ENCODE results near the gene SELPLG. TPM values are rescaled to one million over a fixed set of nuclear protein-coding genes. Genes with fewer than 3 reads are reported as not detected.
A peak's percentile ranks its signal among the peaks of the same experiment; 100 is the strongest.
"Not testable (repeated sequence)": the region's sequence is repeated elsewhere in the genome, so short reads cannot be mapped to it uniquely, and the experiment has no call there.

SELPLG gene
- total RNA-seq, 1 donor from 2014 or later: 0.34 TPM

DNA sequence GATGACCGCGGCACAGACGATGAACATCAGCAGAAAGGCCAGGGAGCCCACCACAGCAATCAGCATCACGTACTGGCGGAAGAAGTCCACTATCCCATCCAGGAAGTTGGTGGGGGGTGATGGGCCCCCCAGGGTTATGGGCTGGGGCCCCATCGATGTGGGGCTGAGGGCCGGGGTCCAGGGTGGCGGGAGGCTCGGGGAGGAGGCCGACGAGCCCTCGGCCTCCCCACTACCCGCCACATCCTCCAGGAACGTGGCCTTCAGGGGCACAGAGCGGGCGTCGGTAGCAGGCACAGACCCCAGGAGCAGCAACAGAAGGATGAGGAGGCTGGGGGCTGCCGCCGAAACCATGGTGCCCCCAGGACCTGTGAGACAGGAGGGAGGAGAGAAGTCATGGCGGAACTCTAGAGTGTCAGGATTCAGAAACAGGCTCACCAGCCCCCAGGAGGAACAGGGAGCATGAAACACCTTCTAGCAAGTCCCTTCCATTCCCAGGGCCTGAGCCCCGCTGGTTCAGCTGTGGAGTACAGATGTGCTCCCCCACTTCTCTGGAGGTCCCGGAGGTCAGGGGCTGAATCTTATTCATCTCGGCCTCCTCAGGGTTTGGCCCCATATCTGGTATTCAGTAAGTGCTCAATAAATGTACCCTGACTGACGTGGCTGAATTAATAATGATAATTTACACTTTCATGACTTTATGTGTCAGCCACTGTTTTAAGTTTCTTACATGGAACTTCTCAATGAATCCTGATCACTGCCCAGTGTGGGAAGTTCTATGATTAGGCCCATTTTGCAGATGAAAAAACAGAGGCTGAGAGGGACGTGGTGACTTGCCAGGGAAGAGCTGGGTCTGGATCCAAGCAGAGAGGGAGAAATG, 41.4 kb downstream of the SELPLG start:
- H3K27ac Mint-ChIP-seq (ENCODE audit: unreplicated experiment): no peak overlapping the region
- DNase-seq: no peak
- no peaks in the 10 kb centered on the region for H3K9me3 Mint-ChIP-seq (ENCODE audit: unreplicated experiment)
- peaks cover 11% of the 10 kb centered on the region for H3K4me1 Mint-ChIP-seq (ENCODE audit: low read depth, unreplicated experiment)
- TF ChIP-seq, protein P1, sequence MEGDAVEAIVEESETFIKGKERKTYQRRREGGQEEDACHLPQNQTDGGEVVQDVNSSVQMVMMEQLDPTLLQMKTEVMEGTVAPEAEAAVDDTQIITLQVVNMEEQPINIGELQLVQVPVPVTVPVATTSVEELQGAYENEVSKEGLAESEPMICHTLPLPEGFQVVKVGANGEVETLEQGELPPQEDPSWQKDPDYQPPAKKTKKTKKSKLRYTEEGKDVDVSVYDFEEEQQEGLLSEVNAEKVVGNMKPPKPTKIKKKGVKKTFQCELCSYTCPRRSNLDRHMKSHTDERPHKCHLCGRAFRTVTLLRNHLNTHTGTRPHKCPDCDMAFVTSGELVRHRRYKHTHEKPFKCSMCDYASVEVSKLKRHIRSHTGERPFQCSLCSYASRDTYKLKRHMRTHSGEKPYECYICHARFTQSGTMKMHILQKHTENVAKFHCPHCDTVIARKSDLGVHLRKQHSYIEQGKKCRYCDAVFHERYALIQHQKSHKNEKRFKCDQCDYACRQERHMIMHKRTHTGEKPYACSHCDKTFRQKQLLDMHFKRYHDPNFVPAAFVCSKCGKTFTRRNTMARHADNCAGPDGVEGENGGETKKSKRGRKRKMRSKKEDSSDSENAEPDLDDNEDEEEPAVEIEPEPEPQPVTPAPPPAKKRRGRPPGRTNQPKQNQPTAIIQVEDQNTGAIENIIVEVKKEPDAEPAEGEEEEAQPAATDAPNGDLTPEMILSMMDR (IDR thresholded peaks at IDR 0.05; ENCODE audit: partially characterized antibody, unreplicated experiment): no peak
- no peak overlapping the region for H3K4me3 Mint-ChIP-seq (ENCODE audit: unreplicated experiment)
- peaks cover 2% of the 10 kb centered on the region for H3K27me3 Mint-ChIP-seq (ENCODE audit: unreplicated experiment)
- no peaks in the 10 kb centered on the region for H3K36me3 Mint-ChIP-seq (ENCODE audit: unreplicated experiment)

DNA sequence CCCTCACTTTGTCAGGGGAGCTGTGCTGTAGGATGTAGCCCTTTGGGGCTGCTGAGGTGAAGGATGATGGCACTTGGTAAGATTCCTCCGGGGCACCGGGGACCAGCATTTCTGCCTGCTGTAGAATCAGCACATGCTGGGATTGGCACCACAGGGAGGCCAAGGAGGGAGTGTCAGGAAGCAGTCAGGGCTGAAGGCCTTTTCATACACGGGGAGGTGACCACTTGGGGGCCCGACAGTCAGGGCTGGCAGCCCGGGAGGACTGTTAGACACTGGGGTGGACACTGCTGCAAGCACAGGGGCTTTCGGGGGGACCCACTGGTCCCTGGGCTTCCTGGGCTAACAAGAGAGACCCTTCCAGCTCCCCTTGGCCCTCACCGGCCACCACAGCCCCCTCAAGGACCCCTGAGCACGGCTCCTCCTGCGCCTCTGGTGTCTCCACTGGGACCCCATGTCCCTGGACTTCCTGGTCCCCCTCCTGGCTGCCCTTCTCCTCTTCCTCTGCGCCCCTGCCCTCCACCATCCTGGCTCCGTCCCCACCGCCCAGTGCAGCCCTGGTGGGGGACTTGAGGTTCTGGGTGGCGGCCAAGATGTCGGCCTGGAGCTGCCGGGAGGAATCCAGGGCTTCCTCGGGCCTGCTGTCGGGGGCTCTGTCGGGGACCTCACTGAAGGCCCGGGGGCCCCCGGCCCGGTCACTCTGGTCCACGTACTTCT, 42.3 kb downstream of the SELPLG start:
- TF ChIP-seq, protein P1 (IDR thresholded peaks at IDR 0.05; ENCODE audit: partially characterized antibody, unreplicated experiment): no peak
- H3K4me1 Mint-ChIP-seq (ENCODE audit: low read depth, unreplicated experiment): peaks cover 11% of the 10 kb centered on the region
- H3K27ac Mint-ChIP-seq (ENCODE audit: unreplicated experiment): no peak overlapping the region
- H3K4me3 Mint-ChIP-seq (ENCODE audit: unreplicated experiment): no peak overlapping the region
- DNase-seq: no peak
- H3K9me3 Mint-ChIP-seq (ENCODE audit: unreplicated experiment): peaks cover 1% of the 10 kb centered on the region
- H3K27me3 Mint-ChIP-seq (ENCODE audit: unreplicated experiment): peaks cover 2% of the 10 kb centered on the region
- H3K36me3 Mint-ChIP-seq (ENCODE audit: unreplicated experiment): no peaks in the 10 kb centered on the region

DNA sequence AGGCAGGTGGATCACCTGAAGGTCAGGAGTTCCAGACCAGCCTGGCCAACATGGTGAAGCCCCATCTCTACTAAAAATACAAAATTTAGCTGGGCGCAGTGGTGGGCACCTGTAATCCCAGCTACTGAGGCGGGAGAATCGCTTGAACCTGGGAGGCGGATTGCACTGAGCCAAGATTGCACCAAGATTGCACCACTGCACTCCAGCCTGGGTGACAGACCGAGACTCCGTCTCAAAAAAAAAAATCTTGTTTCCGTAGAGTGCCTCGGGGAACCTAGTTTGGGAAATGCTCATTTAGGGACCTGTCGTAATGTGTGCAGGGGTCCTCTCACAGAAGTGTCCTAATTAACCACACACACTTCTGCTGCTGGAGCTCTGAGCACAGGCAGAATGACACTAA, 43.2 kb downstream of the SELPLG start:
- not testable (repeated sequence) for H3K9me3 Mint-ChIP-seq (ENCODE audit: unreplicated experiment); H3K27ac Mint-ChIP-seq (ENCODE audit: unreplicated experiment); H3K27me3 Mint-ChIP-seq (ENCODE audit: unreplicated experiment); H3K4me3 Mint-ChIP-seq (ENCODE audit: unreplicated experiment); H3K36me3 Mint-ChIP-seq (ENCODE audit: unreplicated experiment); DNase-seq
- peaks cover 11% of the 10 kb centered on the region for H3K4me1 Mint-ChIP-seq (ENCODE audit: low read depth, unreplicated experiment)

DNA sequence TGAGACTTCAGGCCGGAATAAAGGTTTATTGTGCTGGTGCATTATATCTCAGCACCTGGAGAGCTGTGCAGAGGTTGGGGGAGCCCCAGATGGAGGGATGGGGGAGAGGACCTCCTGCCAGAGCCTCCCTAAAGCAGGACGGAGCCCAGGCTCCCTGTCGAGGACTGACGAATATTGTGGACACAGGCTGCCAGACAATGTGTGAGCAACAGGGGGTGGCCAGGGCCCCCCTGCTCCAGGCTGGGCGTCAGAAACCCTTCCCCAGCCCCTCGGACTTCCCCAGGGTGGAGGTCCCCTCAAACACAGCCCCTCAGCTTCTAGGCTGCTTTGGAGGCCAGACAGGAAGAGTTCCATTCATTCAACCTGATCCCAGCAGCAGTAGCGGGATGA, 43.9 kb downstream of the SELPLG start:
- Mint-ChIP-seq H3K4me3 (ENCODE audit: unreplicated experiment) (no peak overlapping the region), H3K9me3 (ENCODE audit: unreplicated experiment) (peaks cover 2% of the 10 kb centered on the region), H3K27ac (ENCODE audit: unreplicated experiment) (no peak overlapping the region), H3K4me1 (ENCODE audit: low read depth, unreplicated experiment) (peaks cover 12% of the 10 kb centered on the region), H3K36me3 (ENCODE audit: unreplicated experiment) (no peaks in the 10 kb centered on the region), H3K27me3 (ENCODE audit: unreplicated experiment) (peaks cover 3% of the 10 kb centered on the region)
- no peak for DNase-seq
- TF ChIP-seq, protein P1 (IDR thresholded peaks at IDR 0.05; ENCODE audit: partially characterized antibody, unreplicated experiment): no peak

DNA sequence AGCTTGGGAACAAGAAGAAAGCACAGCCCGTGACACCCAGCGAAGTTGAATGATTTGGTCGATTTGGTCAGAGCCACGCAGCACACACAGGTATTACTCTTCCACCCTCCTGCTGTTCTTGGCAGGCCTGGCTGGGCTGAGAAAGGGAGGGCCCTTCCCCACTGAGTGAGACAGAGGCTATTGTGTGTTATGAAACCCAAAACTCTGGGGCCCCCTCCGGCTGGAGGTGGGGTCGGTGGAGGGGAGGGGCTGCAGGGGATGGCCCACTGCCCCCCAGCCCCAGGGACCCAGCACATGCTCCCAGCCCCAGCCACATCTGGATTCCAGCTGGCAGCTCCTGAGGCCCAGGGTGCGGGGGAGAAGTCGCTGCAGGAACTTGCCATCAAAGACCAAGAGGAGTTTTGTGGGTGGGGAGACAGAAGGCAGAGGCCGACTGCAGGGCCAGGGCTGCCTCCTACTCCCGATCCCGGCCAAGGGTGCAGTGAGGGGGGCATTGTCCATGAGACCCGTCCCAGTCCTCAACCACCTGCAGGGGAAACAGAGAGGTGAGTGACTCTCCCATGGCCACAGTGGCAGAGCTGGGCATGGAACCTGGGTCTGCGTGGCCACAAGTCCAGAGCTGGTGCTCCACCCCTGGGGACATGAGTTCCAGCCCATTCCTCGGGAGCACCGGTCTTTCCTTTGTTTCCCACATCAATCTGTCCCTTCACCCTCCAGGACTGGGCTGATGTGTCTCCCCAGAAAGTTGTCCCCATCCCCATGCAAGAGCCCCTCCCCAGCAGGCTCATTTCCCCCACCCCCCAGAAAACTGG, 44.5 kb downstream of the SELPLG start:
- peak overlapping the region; percentile 64 for H3K27ac Mint-ChIP-seq (ENCODE audit: unreplicated experiment)
- H3K4me1 Mint-ChIP-seq (ENCODE audit: low read depth, unreplicated experiment): peaks cover 16% of the 10 kb centered on the region
- peaks cover 4% of the 10 kb centered on the region for H3K27me3 Mint-ChIP-seq (ENCODE audit: unreplicated experiment)
- peaks cover 6% of the 10 kb centered on the region for H3K9me3 Mint-ChIP-seq (ENCODE audit: unreplicated experiment)
- H3K4me3 Mint-ChIP-seq (ENCODE audit: unreplicated experiment): no peak overlapping the region
- DNase-seq: no peak
- TF ChIP-seq, protein P1 (IDR thresholded peaks at IDR 0.05; ENCODE audit: partially characterized antibody, unreplicated experiment): no peak
- no peaks in the 10 kb centered on the region for H3K36me3 Mint-ChIP-seq (ENCODE audit: unreplicated experiment)
